ENCODE measurements around the gene HORMAD1. TPM values are rescaled to one million over a fixed set of nuclear protein-coding genes. Genes with fewer than 3 reads are reported as not detected.

Gene HORMAD1
- total RNA-seq, 1 donor = 0.43 TPM

DNA sequence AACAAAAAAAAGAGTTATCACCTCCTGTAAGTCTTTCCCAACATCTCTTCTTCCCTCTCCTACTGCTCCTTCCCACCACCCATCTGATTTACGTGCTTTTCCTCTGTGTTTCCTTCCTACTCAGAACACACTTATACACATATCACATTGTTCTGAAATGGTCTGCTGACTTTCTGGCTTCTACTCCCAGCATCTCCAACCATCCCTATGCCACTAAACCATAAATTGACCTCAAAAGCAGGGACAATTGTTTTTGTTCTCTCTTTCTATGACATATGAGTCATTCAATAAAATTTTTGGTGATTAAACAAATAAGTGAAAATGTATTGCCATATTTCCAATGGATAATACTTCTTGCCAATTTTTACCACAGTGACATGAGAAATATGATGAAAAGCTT, 31.9 kb downstream of the HORMAD1 start:
- TF ChIP-seq, protein P1, sequence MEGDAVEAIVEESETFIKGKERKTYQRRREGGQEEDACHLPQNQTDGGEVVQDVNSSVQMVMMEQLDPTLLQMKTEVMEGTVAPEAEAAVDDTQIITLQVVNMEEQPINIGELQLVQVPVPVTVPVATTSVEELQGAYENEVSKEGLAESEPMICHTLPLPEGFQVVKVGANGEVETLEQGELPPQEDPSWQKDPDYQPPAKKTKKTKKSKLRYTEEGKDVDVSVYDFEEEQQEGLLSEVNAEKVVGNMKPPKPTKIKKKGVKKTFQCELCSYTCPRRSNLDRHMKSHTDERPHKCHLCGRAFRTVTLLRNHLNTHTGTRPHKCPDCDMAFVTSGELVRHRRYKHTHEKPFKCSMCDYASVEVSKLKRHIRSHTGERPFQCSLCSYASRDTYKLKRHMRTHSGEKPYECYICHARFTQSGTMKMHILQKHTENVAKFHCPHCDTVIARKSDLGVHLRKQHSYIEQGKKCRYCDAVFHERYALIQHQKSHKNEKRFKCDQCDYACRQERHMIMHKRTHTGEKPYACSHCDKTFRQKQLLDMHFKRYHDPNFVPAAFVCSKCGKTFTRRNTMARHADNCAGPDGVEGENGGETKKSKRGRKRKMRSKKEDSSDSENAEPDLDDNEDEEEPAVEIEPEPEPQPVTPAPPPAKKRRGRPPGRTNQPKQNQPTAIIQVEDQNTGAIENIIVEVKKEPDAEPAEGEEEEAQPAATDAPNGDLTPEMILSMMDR (IDR thresholded peaks at IDR 0.05; ENCODE audit: insufficient read depth, low read depth, low read length) = no peak
- DNase-seq (ENCODE audit: low read depth) = no peak

DNA sequence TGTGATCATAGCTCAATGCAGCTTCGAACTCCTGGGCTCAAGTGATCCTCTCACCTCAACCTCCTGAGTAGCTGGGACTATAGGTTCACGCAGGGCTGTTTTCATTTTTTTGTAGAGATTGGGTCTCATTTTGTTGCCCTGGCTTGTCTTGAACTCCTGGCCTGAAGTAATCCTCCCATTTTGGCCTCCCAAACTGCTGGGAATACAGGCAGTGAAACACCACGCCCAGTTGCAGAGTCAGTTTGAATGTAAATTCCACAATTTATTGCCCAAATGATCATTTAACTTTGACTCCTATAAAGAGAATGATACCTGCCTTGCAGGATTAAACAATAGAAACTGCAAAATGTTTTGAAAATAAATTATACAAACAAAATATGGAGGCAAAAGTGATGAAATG, 34.4 kb downstream of the HORMAD1 start:
- no peak overlapping the region for H3K4me3 ChIP-seq (ENCODE audit: low read depth, low read length)
- TF ChIP-seq, protein P1 (IDR thresholded peaks at IDR 0.05; ENCODE audit: insufficient read depth, low read depth, low read length) = no peak
- no peak for DNase-seq (ENCODE audit: low read depth)

More for the DNA sequence above, 31.9 kb downstream of the HORMAD1 start:
- no peak overlapping the region for H3K4me3 ChIP-seq (ENCODE audit: low read depth, low read length)

- DNase-seq (ENCODE audit: low read depth) = no peak
- no peak overlapping the region for H3K4me3 ChIP-seq (ENCODE audit: low read depth, low read length)
- TF ChIP-seq, protein P1 (IDR thresholded peaks at IDR 0.05; ENCODE audit: insufficient read depth, low read depth, low read length) = no peak
These were observed 36.8 kb downstream of the HORMAD1 start for GRCh38 chr1:150683914-150684313.

DNA sequence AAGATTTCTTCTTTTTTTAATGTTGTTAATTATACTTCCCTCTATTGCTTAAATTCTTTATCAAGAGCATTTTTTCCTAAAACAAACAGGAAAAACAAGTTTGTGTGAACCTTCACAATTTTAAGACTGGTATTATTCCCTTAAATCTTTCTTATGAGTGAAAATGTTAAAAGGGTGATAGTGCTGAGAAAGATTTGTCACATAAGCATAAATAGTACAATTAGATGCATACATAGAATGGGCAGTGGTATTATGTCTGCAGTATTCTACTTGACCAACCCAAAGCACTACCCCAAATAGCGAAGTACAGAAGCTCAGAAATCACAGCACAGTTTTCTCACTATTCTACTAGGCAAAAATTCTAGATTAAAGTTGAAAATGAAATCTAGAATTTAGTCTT, 41.7 kb downstream of the HORMAD1 start:
- no peak for DNase-seq (ENCODE audit: low read depth)
- no peak overlapping the region for H3K4me3 ChIP-seq (ENCODE audit: low read depth, low read length)
- TF ChIP-seq, protein P1 (IDR thresholded peaks at IDR 0.05; ENCODE audit: insufficient read depth, low read depth, low read length) = no peak

DNA sequence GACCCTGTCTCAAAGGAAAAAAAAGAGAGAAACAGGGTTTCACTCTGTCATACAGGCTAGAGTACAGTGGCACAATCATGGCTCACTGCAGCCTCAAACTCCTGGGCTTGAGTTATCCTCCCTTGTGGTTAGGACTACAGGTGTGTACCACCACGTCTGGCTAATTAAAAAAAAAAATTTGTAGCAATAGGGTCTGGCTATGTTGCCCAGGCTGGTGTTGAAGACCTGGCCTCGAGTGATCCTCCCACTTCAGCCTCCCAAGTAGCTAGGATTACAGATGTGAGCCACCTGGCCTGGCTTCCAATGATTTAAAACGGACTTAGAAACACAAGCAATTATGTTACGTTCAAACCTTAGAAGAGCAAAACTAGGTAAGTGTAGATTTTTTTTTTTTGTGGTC, 45.8 kb downstream of the HORMAD1 start:
- no peak overlapping the region for H3K4me3 ChIP-seq (ENCODE audit: low read depth, low read length)
- TF ChIP-seq, protein P1 (IDR thresholded peaks at IDR 0.05; ENCODE audit: insufficient read depth, low read depth, low read length) = no peak
- no peak for DNase-seq (ENCODE audit: low read depth)

GRCh38 chr1:150663321-150663720, 57.4 kb downstream of the HORMAD1 start:
- no peak for DNase-seq (ENCODE audit: low read depth)
- TF ChIP-seq, protein P1 (IDR thresholded peaks at IDR 0.05; ENCODE audit: insufficient read depth, low read depth, low read length) = no peak
- H3K4me3 ChIP-seq (ENCODE audit: low read depth, low read length) = no peak overlapping the region

DNA sequence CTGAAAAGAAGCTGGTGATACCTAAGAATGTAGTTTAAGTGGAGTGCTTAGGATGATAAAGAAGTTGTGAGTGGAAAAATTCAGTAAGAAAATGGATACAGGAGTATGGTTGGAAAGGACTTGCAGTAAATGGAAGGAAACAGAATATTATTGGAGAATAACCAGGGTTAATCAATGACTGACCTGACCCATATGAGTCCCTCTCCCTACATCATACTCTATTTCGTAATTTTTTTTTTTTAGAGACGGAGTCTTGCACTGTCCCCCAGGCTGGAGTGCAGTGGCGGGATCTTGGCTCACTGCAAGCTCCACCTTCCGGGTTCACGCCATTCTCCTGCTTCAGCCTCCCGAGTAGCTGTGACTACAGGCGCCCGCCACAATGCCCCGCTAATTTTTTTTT, 57.9 kb downstream of the HORMAD1 start:
- TF ChIP-seq, protein P1 (IDR thresholded peaks at IDR 0.05; ENCODE audit: insufficient read depth, low read depth, low read length) = no peak
- no peak for DNase-seq (ENCODE audit: low read depth)
- no peak overlapping the region for H3K4me3 ChIP-seq (ENCODE audit: low read depth, low read length)

Measured in fibroblast of villous mesenchyme (primary cell).